Stimulated activated memory B cell treated with anti-CD40 and anti-IgM and Interleukin-4, amounts not matched to agents 10 μg/mL and 1 μg/mL and 100 μg/mL, for 72 hours (primary cell): ENCODE data around the gene DNAH2.

ENCODE experiments used
- ATAC-seq: fragments of 150-1000 bp; cut with Tn5 transposase; 2 replicates; pipeline ENCODE4 v1.10.0; 2021
- H3K27ac Mint-ChIP-seq: one replicate; pipeline ENCODE4 v1.8.0; 2022; ENCODE audit warnings: mild to moderate bottlenecking, mixed read lengths
- H3K27me3 Mint-ChIP-seq: one replicate; pipeline ENCODE4 v1.8.0; 2022; ENCODE audit warnings: mixed read lengths
- H3K36me3 Mint-ChIP-seq: one replicate; pipeline ENCODE4 v1.8.0; 2022; ENCODE audit warnings: mixed read lengths
- H3K4me1 Mint-ChIP-seq: one replicate; pipeline ENCODE4 v1.8.0; 2022; ENCODE audit warnings: mixed read lengths
- H3K4me3 Mint-ChIP-seq: one replicate; pipeline ENCODE4 v1.8.0; 2022; ENCODE audit warnings: mild to moderate bottlenecking, moderate library complexity, mixed read lengths
- H3K9me3 Mint-ChIP-seq: one replicate; pipeline ENCODE4 v1.8.0; 2022; ENCODE audit warnings: mixed read lengths

The DNAH2 gene

GRCh38 chr17:7688808-7689316 lies 28.7 kb upstream of the DNAH2 start:
- Mint-ChIP-seq H3K4me3 (peak overlapping the region; percentile 96), H3K4me1 (peaks cover 51% of the 10 kb centered on the region), H3K27me3 (no peaks in the 10 kb centered on the region), H3K27ac (peak overlapping the region; percentile 100), H3K36me3 (peaks cover 42% of the 10 kb centered on the region), H3K9me3 (no peaks in the 10 kb centered on the region)
- no peak for ATAC-seq

GRCh38 chr17:7695586-7695985 lies 22.0 kb upstream of the DNAH2 start:
- Mint-ChIP-seq H3K9me3 (no peaks in the 10 kb centered on the region), H3K36me3 (peaks cover 64% of the 10 kb centered on the region), H3K27me3 (peaks cover 5% of the 10 kb centered on the region), H3K4me1 (peaks cover 4% of the 10 kb centered on the region), H3K27ac (no peak overlapping the region), H3K4me3 (no peak overlapping the region)
- no peak for ATAC-seq

- H3K27me3 Mint-ChIP-seq, result peaks cover 30% of the 10 kb centered on the region
- H3K9me3 Mint-ChIP-seq, result no peaks in the 10 kb centered on the region
- peaks cover 77% of the 10 kb centered on the region for H3K36me3 Mint-ChIP-seq
- no peak overlapping the region for H3K4me3 Mint-ChIP-seq
- H3K4me1 Mint-ChIP-seq, result peaks cover 2% of the 10 kb centered on the region
- ATAC-seq, result no peak
- H3K27ac Mint-ChIP-seq, result no peak overlapping the region
These were observed 19.5 kb upstream of the DNAH2 start for GRCh38 chr17:7697828-7698588.

GRCh38 chr17:7700510-7700909 lies 17.0 kb upstream of the DNAH2 start:
- H3K4me1 Mint-ChIP-seq, result peaks cover 19% of the 10 kb centered on the region
- peaks cover 53% of the 10 kb centered on the region for H3K27me3 Mint-ChIP-seq

GRCh38 chr17:7701681-7702080 lies 15.9 kb upstream of the DNAH2 start:
- Mint-ChIP-seq H3K4me1 (peaks cover 25% of the 10 kb centered on the region), H3K36me3 (peaks cover 57% of the 10 kb centered on the region), H3K27ac (no peak overlapping the region), H3K4me3 (no peak overlapping the region), H3K27me3 (peaks cover 65% of the 10 kb centered on the region), H3K9me3 (no peaks in the 10 kb centered on the region)
- ATAC-seq, result no peak

More at GRCh38 chr17:7700510-7700909, 17.0 kb upstream of the DNAH2 start:
- no peak for ATAC-seq
- H3K36me3 Mint-ChIP-seq, result peaks cover 69% of the 10 kb centered on the region
- no peak overlapping the region for H3K27ac Mint-ChIP-seq
- no peaks in the 10 kb centered on the region for H3K9me3 Mint-ChIP-seq
- H3K4me3 Mint-ChIP-seq, result no peak overlapping the region

GRCh38 chr17:7702776-7703175 lies 14.8 kb upstream of the DNAH2 start:
- peaks cover 46% of the 10 kb centered on the region for H3K36me3 Mint-ChIP-seq
- peaks cover 74% of the 10 kb centered on the region for H3K27me3 Mint-ChIP-seq
- no peak for ATAC-seq
- no peaks in the 10 kb centered on the region for H3K9me3 Mint-ChIP-seq
- H3K27ac Mint-ChIP-seq, result no peak overlapping the region
- no peak overlapping the region for H3K4me3 Mint-ChIP-seq
- H3K4me1 Mint-ChIP-seq, result peaks cover 25% of the 10 kb centered on the region

GRCh38 chr17:7703584-7704479 lies 13.7 kb upstream of the DNAH2 start:
- H3K4me3 Mint-ChIP-seq, result no peak overlapping the region
- ATAC-seq, result no peak
- H3K27ac Mint-ChIP-seq, result no peak overlapping the region
- H3K36me3 Mint-ChIP-seq, result peaks cover 41% of the 10 kb centered on the region
- peaks cover 25% of the 10 kb centered on the region for H3K4me1 Mint-ChIP-seq
- no peaks in the 10 kb centered on the region for H3K9me3 Mint-ChIP-seq
- H3K27me3 Mint-ChIP-seq, result peaks cover 82% of the 10 kb centered on the region

GRCh38 chr17:7704601-7705268 lies 12.8 kb upstream of the DNAH2 start, which contains the start of gene EFNB3:
Gene EFNB3, plus strand, starts transcription at chr17:7705202. Its CDS starts 397 bp downstream, at chr17:7705599.
- ATAC-seq, result peak; percentile 5
- Mint-ChIP-seq H3K4me1 (peaks cover 25% of the 10 kb centered on the region), H3K4me3 (peak within 1 kb of the TSS; percentile 65), H3K27ac (no peak within 1 kb of the TSS), H3K36me3 (peaks cover 40% of the 10 kb centered on the region), H3K27me3 (peaks cover 87% of the 10 kb centered on the region), H3K9me3 (no peaks in the 10 kb centered on the region)

- Mint-ChIP-seq H3K27ac (no peak overlapping the region), H3K36me3 (peaks cover 31% of the 10 kb centered on the region), H3K4me3 (no peak overlapping the region), H3K27me3 (peaks cover 89% of the 10 kb centered on the region), H3K9me3 (no peaks in the 10 kb centered on the region), H3K4me1 (peaks cover 33% of the 10 kb centered on the region)
- peak; percentile 25 for ATAC-seq
These were observed 12.0 kb upstream of the DNAH2 start for GRCh38 chr17:7705269-7706255.

- Mint-ChIP-seq H3K27me3 (peaks cover 89% of the 10 kb centered on the region), H3K36me3 (peaks cover 19% of the 10 kb centered on the region), H3K4me3 (no peak overlapping the region), H3K27ac (no peak overlapping the region), H3K4me1 (peaks cover 33% of the 10 kb centered on the region), H3K9me3 (no peaks in the 10 kb centered on the region)
- ATAC-seq, result no peak
These were observed 10.8 kb upstream of the DNAH2 start for GRCh38 chr17:7706631-7707354.

- Mint-ChIP-seq H3K36me3 (peaks cover 12% of the 10 kb centered on the region), H3K9me3 (no peaks in the 10 kb centered on the region), H3K4me3 (no peak overlapping the region), H3K27me3 (peaks cover 89% of the 10 kb centered on the region), H3K4me1 (peaks cover 33% of the 10 kb centered on the region), H3K27ac (no peak overlapping the region)
- no peak for ATAC-seq
These were observed 10.1 kb upstream of the DNAH2 start for GRCh38 chr17:7707446-7707845.

- Mint-ChIP-seq H3K36me3 (peaks cover 6% of the 10 kb centered on the region), H3K27ac (no peak overlapping the region), H3K4me1 (peaks cover 33% of the 10 kb centered on the region), H3K27me3 (peaks cover 89% of the 10 kb centered on the region), H3K4me3 (no peak overlapping the region), H3K9me3 (no peaks in the 10 kb centered on the region)
- ATAC-seq, result no peak
These were observed 9.4 kb upstream of the DNAH2 start for GRCh38 chr17:7707858-7708750.

GRCh38 chr17:7709031-7709430 lies 8.5 kb upstream of the DNAH2 start:
- H3K4me3 Mint-ChIP-seq, result no peak overlapping the region
- no peaks in the 10 kb centered on the region for H3K36me3 Mint-ChIP-seq
- H3K9me3 Mint-ChIP-seq, result no peaks in the 10 kb centered on the region
- peaks cover 89% of the 10 kb centered on the region for H3K27me3 Mint-ChIP-seq
- peaks cover 23% of the 10 kb centered on the region for H3K4me1 Mint-ChIP-seq
- ATAC-seq, result no peak
- H3K27ac Mint-ChIP-seq, result no peak overlapping the region
